ENCODE results near the gene GRIN3B.
A peak's percentile ranks its signal among the peaks of the same experiment; 100 is the strongest.

GRIN3B gene

DNA sequence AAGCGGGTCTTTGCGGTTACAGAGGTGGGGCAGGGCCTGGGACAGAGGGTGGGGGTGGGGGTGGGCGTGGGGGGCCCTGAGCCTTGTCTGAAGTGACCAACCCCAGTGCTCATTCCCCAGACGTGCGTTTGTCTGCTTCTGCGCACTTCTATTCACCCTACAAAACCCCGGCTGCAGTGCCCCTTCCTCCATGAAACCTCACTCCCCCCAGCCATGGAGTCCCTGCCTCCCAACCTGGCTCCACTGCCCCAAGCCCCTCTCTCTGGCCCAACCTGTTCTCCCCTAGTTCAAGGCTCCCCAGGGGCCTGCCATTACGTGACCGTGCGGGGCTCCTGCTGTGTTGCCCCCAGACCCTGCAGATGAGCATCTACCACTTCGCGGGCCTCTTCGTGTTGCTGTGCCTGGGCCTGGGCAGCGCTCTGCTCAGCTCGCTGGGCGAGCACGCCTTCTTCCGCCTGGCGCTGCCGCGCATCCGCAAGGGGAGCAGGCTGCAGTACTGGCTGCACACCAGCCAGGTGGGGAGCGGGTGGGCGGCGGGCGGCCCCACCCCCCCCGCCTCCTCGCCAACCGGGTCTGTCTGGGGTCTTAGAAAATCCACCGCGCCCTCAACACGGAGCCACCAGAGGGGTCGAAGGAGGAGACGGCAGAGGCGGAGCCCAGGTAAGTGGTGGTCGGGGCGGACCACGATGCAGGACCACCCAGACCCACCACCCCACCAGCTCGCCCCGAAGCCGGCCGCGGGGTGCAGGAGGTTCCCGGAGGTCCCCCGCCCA is 8.2 kb downstream of the GRIN3B start:
- DNase-seq = no peak

DNA sequence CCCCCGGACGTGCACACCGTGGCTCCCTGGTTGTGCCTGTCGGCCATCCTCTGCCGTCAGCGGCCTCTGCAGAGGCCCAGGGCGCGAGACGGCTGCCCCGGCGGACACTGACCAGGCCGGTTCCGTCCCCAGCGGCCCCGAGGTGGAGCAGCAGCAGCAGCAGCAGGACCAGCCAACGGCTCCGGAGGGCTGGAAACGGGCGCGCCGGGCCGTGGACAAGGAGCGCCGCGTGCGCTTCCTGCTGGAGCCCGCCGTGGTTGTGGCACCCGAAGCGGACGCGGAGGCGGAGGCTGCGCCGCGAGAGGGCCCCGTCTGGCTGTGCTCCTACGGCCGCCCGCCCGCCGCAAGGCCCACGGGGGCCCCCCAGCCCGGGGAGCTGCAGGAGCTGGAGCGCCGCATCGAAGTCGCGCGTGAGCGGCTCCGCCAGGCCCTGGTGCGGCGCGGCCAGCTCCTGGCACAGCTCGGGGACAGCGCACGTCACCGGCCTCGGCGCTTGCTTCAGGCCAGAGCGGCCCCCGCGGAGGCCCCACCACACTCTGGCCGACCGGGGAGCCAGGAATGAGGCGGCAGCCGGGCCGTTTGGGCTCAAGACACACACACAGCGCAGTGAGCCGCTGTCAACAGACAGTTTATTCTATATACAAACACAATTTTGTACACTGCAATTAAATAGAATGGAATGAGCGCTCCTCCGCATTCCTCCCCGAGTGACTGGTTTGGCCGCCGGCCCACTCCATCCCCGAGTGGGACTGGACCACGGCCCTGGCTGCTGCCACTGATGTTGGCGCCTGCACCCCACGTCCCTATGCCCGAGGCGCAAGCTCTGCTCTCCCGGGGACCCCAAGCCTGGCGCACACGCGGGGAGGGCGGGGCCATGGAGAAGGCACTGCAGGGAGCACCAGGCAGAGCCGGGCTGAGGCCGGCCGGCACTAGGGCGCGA is 9.1 kb downstream of the GRIN3B start:
- no peak for DNase-seq

DNA sequence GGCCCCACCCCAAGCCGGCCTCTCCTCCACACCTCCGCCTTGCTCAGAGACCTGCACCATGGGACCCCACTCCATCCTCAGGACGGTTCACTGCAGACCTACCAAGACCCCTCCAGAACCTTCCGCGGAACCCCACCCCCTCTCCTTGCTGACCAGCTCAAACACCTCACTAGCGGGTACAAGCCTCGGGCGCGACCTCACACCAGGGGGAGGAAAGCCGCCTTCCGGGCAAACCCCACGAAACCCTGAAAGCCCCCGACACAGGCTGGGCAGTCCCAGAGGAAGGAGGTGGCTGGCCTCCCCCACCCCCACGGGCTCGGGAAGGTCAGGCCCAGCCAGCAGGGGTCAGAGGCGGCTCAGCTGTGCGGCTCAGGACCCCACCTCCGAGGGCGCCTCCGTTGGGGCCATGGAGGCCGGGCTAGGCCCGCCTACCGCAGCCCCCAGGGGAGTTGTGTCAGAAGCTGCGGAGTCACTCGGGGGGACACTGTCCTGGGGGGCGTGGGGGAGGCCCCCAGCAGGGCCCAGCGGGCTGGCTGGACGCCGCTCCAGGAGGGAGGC is 9.8 kb downstream of the GRIN3B start:
- no peak for DNase-seq

DNA sequence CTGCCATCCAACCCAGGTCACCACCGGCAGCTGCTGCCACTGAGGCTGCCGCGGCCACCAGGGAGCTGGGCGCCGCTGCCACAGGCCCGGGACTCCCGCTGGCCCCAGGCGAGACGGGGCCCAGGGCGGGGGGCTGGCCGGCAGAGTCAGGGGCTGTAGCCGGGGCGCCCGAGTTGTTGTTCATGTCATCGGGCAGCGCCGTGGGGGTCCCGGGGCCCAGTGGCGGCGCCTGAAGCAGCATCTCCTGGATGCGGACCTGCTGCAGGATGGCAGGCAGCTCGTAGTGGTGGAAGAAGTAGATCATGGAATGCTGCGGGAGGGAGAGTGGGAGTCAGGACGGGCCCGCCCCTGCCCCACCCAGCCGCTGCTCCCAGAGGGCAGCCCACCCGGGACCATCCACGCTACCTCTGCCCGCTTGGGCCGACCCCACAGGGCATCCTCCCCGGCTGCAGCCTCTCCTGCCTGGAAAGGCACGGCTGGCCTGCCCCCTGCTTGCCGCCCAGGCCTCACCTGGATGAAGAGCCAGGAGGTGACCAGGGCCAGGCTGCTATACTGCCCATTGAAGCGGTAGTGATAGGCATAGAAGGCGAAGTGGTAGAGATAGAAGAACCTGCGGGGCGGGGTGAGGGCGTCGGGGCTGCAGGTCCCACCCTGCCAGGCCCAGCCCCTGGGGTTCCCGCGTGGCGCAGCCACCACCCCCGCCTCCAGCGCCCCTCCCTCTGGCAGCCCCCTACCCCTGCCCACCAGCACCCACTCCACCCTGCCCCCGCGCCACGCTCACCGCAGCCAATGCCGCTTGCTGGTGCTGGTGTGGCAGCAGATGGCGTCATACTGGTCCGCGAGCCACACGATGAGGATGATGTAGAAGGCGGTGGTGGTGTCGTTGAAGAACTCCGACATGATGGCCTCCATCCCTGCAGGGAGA is 10.6 kb downstream of the GRIN3B start:
- DNase-seq = no peak

DNA sequence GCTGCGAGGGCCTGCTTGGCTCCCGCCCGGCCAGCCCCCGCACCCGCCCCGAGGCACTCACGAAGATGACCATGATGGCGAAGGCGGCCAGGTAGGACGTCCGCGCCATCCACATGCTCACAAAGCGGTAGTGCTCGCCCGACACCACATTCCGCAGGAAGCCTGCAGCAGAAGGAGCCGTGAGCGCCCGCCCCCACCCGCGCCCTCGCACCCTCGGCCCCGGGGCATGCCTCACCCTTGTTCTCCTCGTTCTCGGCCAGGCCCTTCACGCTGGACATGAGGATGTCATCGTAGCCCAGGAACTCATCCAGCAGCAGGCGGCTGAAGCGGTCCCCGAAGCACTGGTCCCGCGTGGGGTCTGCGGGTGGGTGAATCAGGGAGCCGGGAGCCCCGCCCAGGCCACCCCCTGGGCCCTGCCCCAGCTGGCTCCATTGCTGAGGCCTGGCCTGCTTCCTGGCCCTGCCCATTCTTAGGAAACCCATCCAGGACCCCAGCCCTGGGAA is 11.7 kb downstream of the GRIN3B start:
- DNase-seq = no peak

DNA sequence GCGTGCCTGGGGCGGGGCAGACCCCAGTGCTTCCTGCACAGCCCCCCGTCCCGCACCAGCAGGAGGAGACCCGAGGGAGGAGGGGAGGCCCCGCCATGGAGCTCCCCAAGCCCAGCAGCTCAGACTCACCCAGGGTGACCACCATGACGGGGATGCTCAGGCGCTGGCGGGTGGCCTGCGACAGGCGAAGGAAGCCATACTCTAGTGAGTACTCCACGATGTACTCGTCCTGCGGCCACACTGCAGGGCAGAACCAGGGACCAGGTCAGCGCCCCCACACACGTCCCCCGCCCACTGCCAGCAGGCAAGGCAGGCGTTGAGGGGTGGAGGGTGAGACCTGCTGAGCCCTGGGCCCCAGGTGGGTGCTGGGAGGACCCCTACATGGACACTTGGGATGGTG is 12.1 kb downstream of the GRIN3B start:
- DNase-seq = no peak

DNA sequence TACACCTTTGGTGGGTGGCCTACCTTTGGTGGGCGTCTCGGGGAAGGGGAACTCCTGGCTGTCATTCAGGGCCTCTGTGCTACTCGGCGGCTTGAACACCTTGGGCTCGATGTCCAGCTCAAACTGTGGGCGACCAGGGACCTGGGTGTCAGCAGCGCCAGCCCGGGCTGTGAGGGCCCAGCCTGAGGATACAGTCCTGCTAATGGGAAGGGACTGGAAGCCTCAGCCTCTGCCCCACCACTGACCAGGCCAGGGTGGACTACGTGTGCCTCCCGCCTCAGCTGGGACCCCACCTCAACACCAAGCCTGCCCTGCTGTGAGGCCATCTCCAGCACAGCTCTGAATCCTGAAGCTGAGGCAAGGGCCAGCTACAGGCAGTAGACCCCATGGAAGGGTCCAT is 13.0 kb downstream of the GRIN3B start:
- DNase-seq = no peak

DNA sequence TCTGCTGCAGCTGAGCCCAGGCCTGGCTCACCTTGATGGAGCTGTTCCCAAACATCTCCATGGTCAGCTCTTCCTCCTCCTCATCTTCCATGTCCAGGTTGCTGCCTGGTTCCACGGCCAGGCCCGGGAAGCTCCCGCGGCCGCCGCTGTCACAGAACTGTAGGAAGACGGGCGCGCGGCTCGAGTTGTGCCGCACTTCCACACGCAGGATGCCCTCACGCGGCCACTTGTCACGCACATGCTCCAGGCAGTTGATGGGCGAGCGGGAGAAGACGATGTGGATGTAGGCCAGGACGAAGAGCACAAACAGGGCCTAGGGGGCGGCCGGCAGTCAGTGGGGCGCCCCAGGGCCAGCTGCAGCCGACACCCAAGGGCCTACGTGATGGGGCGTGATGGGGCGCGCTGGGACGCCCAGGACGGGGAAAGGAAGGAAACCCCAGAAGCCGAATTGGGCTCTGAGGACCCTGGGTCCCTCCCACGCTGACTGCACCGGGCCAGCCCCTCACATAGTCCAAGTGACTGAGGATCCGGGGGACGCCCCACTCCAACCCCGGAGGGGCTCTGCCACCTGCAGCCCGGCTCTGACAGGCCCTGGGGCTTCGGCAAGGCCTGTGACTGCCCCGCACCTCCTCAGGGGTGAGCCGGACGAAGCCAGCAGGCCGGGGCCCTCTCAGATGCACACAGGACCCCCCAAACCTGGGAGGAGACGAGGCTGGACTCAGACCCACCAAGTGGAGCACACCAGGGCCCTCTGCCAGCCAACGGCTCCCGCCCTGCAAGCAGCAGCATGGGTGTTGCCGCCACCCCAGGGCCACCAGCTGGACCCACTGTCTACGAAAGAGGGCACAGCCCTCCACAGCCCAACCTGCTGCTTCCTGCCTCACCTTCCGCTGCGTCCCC is 14.2 kb downstream of the GRIN3B start:
- no peak for DNase-seq

DNA sequence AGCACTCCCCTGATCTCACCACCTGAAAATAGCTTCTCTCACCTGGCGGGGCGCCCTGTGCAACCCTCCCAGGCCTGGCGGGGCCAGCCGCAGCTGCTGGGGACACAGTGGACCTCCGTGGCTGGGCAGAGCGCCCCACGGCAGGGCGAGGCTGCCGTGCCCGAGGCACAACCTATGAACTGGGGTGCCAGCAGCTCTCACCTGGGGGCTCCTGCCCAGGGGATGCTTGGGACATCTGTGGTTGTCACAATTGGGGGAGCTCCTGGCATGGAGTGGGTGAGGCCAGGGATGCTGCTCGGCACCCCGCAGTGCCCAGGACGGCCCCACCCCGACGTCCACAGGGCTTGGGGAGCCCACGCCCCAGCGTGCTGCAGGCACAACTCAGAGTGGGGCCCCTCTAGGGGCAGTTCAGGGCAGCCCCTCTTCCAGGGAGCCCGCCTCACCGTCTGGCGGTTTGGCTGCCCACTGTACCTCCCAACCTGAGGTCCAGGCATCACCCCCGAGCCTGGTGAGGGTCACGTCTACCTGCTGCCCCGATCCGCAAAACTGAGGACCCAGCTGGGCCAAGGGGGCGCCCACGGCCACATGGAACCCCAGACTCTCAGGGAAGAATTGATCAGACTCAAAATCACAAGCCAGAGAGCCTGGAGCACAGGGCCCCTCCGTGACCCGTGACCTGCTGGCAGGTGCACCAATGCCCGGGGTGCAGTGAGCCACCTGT is 15.0 kb downstream of the GRIN3B start:
- no peak for DNase-seq

DNA sequence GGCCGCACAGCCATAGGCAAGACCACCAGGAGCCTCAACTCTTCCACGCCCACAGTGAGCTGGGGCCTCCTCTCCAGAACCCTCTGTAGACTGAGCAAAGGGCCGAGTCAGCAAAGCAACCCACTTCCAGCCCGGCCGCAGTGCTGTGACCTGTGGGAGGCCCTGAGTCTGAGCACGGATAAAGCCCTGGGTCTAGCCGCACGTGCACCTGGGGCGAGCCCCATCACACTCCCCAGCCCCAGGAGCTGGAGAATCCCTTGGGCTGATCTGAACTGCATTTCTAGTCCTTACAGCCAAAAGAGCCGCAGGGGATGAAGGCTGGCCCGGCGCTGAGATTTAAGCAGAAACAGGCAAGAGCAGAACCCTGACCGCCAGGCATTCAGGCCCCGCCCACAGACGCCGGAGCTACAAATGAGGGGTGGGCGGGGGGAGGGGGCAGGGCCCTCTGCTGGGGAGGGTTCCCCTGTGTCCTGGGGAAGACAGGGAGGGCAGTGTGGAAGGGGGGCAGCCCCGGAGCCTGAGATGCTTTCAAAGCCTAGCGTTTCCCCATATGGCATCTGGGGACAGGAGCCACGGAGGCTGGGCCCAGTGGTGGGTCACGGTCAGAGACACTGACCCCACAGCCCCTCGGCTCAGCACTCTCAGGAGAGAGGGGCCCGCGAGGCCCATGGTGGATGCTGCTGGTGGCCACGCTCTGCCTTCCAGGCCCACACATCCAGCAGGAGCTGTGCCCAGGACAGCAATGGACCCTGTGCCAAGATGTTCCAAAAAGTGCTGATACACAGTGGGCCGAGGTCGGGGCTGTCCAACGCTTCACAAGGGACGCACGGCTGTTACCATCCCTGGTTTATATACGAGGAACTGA is 15.8 kb downstream of the GRIN3B start:
- DNase-seq = no peak

DNA sequence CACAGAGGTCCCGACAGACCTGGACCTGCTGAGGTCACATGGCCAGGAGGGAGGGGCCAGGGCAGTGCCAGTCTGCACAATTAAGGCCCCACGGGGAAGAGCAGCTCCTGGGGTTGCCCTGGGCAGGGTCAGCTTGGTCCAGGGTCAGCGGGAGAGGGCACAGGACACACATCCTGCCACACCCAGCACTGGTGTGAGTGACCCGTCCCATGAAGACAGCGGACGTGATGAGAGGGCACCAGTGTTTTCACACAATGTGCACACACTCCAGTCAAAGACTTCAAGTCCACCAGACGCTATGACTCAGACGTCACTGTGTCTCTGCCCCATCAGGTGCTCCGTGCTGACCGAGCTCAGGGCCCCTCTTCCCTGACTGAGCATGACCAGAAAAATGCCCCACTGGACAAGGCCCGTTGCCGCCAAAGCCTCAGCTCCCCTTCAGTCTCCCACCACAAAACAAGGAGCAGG is 16.5 kb downstream of the GRIN3B start:
- DNase-seq = no peak

DNA sequence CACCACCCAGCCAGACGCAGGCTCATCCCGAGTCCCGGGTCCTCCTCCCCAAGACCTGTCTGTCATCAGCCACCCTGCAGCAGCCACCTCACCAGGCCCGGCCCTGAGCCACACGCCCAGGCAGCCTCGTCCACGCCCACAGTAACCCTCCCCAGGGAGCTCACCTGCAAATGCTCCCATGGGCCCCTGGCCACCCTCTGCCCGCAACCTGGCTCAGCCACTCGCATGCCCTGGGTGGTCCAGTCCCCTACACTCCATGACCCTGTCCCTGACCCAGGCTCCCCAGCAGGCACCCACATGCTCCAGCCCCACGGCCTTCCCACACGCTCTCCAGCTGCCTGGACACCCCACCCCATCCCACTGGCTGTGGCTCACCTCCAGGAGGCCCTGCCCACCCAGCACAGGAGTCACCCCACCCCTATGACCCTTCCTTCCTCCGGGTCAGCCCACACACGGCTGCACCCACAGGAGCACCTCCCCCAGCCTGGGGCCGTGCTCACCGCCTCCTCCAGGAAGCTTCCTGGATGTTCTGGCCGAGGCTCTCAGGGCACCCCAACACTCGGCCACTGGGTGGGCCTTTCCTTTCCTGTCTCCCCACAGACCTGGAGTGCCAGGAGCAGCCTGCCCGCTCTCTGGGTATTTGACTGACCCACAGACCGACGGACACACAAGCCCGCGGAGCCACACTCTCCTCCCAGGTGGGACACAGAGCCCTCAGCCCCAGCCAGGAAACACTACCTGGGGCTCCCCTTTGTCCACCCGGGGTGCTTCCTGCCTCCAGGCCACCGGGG is 17.1 kb downstream of the GRIN3B start:
- no peak for DNase-seq

DNA sequence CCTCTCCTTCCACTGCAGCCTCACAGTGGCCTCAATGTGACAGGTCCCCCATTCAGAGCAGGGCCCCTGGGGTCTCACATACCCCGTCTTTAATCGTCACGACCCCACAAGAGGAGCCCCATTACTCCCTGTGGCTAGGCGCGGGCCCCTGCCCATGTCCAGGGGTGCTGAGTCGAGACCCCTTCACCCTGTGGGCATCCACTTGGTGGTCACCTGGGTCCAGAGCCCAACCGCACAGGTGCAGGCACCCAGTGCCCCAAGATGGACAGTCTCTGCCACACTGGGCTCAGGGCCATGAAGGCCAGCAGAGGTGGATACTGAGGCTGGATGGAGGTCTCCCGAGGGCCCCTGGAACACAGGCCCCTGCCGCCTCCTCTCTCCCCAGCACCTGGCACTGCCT is 17.7 kb downstream of the GRIN3B start:
- no peak for DNase-seq

DNA sequence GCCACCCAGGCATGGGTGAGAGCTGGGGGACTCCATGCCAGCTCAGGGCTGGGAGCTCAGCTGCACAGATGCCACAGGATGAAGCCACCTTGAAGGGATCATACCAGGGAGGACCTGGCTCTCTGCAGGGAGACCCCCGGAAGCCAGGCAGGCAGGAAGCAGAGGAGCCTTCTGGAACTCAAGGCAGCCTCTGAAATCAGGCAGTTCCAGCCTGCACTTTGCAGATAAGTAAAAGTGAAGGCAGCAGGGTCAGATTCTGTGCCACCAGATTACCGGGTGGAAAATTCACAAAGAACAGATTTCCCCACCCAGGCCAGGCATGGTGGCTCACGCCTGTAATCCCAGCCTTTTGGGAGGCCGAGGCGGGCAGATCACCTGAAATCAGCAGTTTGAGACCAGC is 18.2 kb downstream of the GRIN3B start:
- no peak for DNase-seq

DNA sequence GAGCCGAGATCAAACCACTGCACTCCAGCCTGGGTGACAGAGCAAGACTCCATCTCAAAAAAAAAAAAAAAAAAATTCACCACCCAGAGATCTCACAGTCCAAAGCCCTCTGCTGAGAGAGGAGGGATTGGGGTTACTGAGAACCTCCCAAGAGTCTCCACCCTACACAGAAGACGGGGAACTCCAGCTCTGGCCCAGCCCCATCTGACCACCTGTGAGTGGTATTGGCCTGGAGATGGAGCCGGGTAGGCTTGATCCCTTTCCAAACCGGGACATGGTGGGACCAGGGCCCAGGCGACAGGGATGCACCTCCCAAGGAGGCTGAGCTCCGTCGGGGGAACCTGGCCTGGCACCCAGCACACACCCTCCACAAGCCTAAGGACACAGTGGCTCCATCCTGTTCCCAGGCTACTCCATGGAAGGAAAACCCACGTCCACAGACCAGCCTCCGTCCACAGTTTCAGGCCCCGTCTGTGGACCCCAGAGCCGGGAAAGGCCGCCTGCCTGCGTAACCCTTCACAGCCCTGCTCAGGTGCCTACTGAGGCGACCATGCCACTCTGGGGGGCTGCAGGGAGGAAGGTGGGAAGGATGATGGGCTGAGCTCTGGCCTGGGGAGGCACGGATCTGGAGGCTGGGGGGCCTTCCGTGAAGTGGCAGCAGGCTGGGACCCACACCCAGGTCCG is 18.9 kb downstream of the GRIN3B start:
- no peak for DNase-seq

DNA sequence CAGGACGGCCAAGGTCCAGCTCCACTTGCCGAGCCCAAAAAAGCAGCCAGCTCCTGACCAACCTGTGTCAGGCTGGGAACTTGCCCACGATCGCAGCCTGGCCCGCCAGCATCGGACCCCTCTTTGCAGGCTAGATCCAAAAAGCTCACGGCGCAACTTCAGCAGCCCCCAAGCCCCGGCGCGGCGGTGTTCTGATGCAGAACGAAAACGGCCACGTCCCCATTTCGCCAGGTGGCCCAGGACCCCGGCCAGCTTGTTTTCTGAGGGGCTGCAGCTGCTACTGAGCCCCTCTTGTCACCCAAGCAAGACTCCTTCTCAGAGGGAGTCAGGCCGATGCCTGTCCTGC is 19.4 kb downstream of the GRIN3B start:
- DNase-seq = no peak

DNA sequence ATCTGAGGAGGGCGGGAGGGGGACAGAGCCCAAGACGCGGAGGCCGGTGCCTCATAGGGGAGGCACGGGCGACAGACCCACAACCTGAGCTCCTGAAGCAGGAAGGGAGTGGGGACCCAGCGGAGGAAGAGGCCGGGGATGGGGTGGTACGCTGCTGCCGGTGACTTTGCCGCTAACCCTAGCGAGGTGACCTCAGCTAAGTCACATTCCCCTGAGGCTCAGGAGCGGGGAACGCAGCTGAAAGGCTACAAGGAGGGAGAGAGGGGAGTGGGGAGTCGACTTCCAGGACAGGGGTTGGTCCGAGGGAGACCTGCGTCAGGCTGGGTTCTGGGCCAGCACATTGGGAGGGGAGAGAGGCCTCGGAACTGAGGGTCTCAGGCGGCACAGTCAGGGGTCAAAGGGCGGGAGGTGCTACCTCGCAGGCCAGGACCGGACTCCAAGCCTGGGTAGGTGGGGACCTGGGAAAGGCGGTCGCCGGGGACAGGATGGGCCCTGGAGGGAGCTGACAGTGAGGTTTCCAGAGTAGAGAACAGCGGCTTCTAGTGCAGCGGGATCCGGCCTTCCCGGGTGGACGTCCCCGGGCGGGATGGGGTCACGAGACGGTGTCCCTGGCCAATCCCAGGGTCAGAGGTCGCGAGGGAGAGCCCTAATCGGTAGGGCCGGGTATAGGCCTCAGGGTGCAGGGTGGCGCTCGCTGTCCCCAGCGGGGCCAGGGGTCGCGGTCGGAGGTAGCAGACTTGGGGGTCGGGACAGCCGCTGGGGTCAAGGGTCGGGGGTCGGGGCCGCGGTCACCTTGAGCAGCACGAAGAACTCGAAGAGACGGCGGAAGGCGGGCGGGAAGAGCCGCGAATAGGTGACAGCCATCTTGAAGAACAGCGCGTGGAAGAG is 20.0 kb downstream of the GRIN3B start:
- DNase-seq = peak; percentile 43

Data from activated T-cell treated with anti-CD3 and anti-CD28 coated beads, Interleukin-2, amount 50 U/mL, for 1 hour (primary cell).